Measurements from ENCODE around the gene MEG3.

MEG3 gene

GRCh38 chr14:100881211-100882025 is 55.5 kb downstream of the MEG3 start:
- no peak for DNase-seq (ENCODE audit: low read depth in 2 of 2)

DNA sequence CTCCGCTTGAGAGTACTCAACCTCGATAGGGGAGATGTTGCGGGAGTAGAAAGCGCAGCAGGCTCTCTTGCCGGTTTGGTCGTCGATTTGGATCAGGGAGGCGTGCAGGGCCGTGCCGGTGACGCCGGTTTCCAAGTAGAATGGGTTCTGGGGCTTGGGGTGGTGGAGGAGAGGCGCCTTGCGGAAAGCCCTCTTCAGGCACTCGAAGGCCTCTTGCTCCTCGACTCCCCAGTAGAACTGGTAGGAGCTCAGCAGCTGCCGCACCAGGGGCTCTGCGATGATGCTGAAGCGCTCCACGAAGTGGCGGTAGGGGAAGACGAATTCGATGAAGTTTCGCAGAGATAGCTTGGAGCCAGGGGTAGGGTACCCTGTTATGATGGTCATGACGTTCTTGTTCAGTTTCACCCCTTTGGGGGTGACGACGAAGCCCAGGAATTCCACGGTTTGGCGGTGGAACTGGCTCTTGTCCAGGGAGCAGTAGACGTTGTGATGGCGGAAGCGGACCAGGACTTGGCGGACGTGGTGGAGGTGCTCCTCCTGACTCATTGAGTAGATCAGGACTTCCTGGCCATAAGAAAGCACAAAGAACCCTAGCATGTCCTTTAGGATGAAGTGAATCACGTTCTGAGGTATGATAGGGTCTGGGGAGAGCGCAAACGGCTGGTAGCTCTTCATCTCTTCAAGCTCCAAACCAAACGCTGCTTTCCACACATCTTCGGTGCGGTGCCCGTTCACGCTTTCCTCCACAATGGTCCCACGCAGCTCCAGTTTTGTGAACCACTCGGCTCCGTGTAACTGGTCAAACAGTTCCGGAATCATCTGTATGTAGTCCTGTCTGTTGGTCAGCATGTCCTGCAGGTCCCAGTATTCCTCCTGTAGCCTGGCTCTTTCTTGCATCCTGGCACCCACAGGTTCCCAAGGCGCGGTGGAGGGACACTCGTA is 56.4 kb downstream of the MEG3 start:
- DNase-seq (ENCODE audit: low read depth in 2 of 2) = no peak

DNA sequence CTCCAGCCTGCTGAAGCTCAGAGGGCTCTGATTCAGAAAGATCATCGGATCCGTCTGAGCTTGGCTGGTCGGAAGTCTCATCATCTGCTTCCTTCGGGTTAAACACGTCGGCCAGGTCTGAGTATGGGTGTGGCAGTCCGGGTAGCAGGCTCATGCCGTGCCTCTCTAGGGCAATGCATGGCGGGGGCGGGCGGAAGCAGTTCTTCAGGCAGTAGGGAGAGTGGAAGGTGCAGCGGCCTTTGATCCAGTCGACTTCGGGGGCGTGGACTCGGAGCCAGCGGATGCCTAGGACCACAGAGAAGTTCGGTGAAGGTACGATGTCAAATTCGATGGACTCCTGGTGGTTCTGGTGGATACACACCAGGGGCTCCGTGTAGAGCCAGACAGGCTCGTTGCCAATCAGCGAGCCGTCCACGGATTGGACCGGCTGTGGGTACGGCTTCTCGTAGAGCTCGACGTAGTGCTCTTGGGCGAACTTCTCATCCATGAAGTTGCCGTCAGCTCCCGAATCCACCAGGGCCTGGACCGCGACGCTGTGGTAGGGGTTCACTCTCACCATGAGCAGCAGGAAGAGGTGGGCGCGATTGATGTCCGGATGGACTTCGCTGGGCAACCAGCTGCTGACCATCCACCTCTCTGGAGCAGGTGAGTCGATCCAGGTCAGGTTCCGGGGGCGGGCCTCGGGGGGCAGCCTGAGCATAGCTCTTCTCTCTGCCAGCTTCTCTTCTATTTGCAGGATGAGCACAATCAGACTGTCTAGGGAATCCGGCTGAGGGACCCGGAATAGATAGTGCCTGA is 57.3 kb downstream of the MEG3 start:
- DNase-seq (ENCODE audit: low read depth in 2 of 2) = no peak

DNA sequence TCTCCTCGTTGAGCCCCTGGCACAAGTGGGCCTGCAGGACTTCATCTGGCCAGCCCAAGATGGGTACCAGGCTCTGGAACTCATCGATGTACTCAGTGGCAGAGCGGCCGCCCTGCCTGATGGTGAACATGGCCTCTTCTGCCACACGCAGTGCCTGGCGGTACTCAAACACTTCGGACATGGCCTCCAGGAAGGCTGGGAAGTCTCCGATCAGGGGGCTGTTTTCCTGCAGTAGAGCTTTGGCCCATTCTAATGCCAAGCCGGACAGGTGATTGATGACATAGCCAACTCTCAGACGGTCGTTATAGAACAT is 57.8 kb downstream of the MEG3 start:
- no peak for DNase-seq (ENCODE audit: low read depth in 2 of 2)

GRCh38 chr14:100884456-100884855 is 58.5 kb downstream of the MEG3 start:
- DNase-seq (ENCODE audit: low read depth in 2 of 2) = no peak

- DNase-seq (ENCODE audit: low read depth in 2 of 2) = no peak
Observed at GRCh38 chr14:100885196-100885595, 59.3 kb downstream of the MEG3 start.

GRCh38 chr14:100885617-100886016 is 59.7 kb downstream of the MEG3 start:
- DNase-seq (ENCODE audit: low read depth in 2 of 2) = no peak

DNA sequence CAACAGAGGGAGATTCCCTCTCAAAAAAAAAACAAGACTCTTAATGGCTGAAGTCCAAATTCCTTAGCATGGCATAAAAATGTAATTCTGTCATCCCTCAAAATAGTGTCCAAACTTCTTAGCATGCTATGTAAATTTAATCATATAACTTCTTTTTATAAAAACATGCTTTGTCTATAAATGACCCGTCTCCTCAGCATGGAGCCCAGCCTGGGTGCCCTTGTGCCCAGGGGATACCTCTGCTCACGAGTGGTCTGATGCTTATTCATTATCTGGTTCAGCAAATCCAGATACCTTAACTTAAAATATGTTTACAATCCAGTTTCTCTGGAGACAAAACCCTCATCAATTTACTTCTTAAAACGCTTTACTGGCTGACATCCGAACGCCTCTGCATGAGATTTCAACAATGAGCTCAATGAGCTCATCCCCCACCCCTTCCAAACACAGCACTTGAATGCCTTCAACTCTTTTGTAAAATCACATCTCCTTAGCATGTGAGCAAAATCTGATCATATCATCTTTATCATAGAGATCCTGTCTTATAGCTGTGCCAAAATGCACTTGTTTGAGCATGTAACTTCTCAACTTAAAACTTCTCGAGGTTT is 61.9 kb downstream of the MEG3 start:
- DNase-seq (ENCODE audit: low read depth in 2 of 2) = no peak

GRCh38 chr14:100888789-100889315 is 62.9 kb downstream of the MEG3 start:
- no peak for DNase-seq (ENCODE audit: low read depth in 2 of 2)

DNA sequence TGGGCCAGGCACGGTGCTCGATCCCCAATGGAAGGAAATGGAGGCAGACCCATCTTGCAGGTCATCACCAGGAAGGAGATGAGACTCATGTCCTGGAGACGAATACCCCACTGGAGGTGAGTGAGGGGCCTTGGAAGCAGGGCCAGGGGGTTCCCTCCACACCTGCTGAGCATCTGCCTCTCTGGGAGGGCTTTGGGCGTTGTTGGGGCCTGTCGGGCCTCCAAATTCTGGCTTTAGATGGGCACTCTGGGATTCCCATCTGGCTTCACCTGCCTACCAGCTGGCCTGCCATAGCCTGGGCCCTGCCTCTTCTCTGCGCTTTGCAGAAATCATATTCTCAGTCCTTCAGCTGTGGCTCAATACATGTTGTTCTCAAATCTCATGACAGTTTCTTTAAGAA is 63.7 kb downstream of the MEG3 start:
- no peak for DNase-seq (ENCODE audit: low read depth in 2 of 2)

GRCh38 chr14:100890061-100890850 is 64.3 kb downstream of the MEG3 start:
- DNase-seq (ENCODE audit: low read depth in 2 of 2) = no peak

GRCh38 chr14:100891051-100891450 is 65.1 kb downstream of the MEG3 start:
- no peak for DNase-seq (ENCODE audit: low read depth in 2 of 2)

- no peak for DNase-seq (ENCODE audit: low read depth in 2 of 2)
Observed at GRCh38 chr14:100891501-100892445, 65.9 kb downstream of the MEG3 start.

- no peak for DNase-seq (ENCODE audit: low read depth in 2 of 2)
Observed at GRCh38 chr14:100892496-100893227, 66.7 kb downstream of the MEG3 start.

GRCh38 chr14:100893228-100893601 is 67.3 kb downstream of the MEG3 start:
- no peak for DNase-seq (ENCODE audit: low read depth in 2 of 2)

GRCh38 chr14:100893760-100894159 is 67.8 kb downstream of the MEG3 start:
- DNase-seq (ENCODE audit: low read depth in 2 of 2) = no peak

GRCh38 chr14:100894416-100894815 is 68.5 kb downstream of the MEG3 start:
- no peak for DNase-seq (ENCODE audit: low read depth in 2 of 2)

DNA sequence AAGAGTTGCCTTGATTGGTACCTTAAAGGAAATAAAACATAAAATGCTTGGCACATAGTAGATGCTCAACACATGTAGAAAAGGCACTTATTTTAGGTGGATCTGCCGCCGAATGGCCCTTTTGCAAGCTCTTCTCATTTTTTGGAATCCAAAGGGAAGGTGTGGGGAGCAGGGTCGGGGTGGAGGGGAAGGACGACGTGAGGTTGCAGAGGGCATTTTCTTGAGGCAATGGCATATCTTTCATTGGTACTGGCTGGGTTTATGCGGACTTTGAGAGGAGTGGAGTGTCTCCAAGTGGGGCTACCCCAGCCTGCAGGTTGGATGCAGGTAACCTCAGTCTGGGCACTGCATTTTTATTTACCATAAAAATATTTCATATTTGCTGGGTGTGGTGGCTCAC is 69.5 kb downstream of the MEG3 start:
- DNase-seq (ENCODE audit: low read depth in 2 of 2) = no peak

Data from stimulated activated CD8-positive, alpha-beta memory T cell treated with anti-CD3 and anti-CD28 coated beads, Interleukin-2, amount 100 ng/mL, for 48 hours (primary cell).